Loucy (cell line): ENCODE measurements around the gene PIR.

Experiments
- H2AFZ ChIP-seq: fragments of 200-600 bp; sonication (generic); 2 replicates; pipeline ENCODE4 v1.6.0; 2016; ENCODE audit warnings: antibody characterized with exemption, mild to moderate bottlenecking, low read length, moderate library complexity
- H3F3A ChIP-seq: fragments of 200-600 bp; 2 replicates; pipeline ENCODE4 v1.6.0; 2016; ENCODE audit warnings: antibody characterized with exemption, low read depth, mild to moderate bottlenecking
- H3K27me3 ChIP-seq: fragments of 200-600 bp; sonication (generic); 2 replicates; pipeline ENCODE4 v1.6.1; 2014; ENCODE audit warnings: low read length, mild to moderate bottlenecking; ENCODE audit not compliant: insufficient read depth, poor library complexity, severe bottlenecking
- H3K36me3 ChIP-seq: fragments of 200-600 bp; sonication (generic); 2 replicates; pipeline ENCODE4 v1.6.1; 2016; ENCODE audit warnings: low read length; ENCODE audit not compliant: insufficient read depth
- H3K4me1 ChIP-seq: fragments of 200-600 bp; sonication (generic); 2 replicates; pipeline ENCODE4 v1.5.1; 2014; ENCODE audit warnings: low read length, mild to moderate bottlenecking; ENCODE audit not compliant: insufficient read depth, poor library complexity, severe bottlenecking
- H3K4me2 ChIP-seq: fragments of 200-600 bp; sonication (generic); 2 replicates; pipeline ENCODE4 v1.6.0; 2014; ENCODE audit warnings: antibody characterized with exemption, low read length, low read depth, mild to moderate bottlenecking; ENCODE audit not compliant: poor library complexity, severe bottlenecking
- H3K4me3 ChIP-seq: fragments of 200-600 bp; sonication (generic); 2 replicates; pipeline ENCODE4 v1.5.1; 2014; ENCODE audit warnings: low read length, mild to moderate bottlenecking, mixed read lengths; ENCODE audit not compliant: poor library complexity, severe bottlenecking
- H3K79me2 ChIP-seq: fragments of 200-600 bp; sonication (generic); 2 replicates; pipeline ENCODE4 v1.6.1; 2014; ENCODE audit warnings: low read length; ENCODE audit not compliant: insufficient read depth
- H3K9ac ChIP-seq: fragments of 200-600 bp; sonication (generic); 2 replicates; pipeline ENCODE4 v1.6.0; 2014; ENCODE audit warnings: mild to moderate bottlenecking, low read depth, low read length, moderate library complexity; ENCODE audit not compliant: poor library complexity, severe bottlenecking
- H3K9me2 ChIP-seq: fragments of 200-600 bp; sonication (generic); replicated peaks from 2 replicates; pipeline ENCODE4 v1.6.1; 2016; ENCODE audit warnings: low read depth, low read length, mixed read lengths
- H3K9me3 ChIP-seq: fragments of 200-600 bp; sonication (generic); 2 replicates; pipeline ENCODE4 v1.6.1; 2014; ENCODE audit warnings: mild to moderate bottlenecking, antibody characterized with exemption, low read length, low read depth; ENCODE audit not compliant: insufficient read depth
- H4K20me1 ChIP-seq: fragments of 200-600 bp; sonication (generic); 2 replicates; pipeline ENCODE4 v1.6.0; 2014; ENCODE audit warnings: antibody characterized with exemption, low read length, mild to moderate bottlenecking; ENCODE audit not compliant: insufficient read depth, poor library complexity, severe bottlenecking
- EZH2phosphoT487 ChIP-seq: fragments of 200-600 bp; IDR thresholded peaks from 2 replicates; pipeline ENCODE4 v1.6.1; 2018; ENCODE audit warnings: antibody characterized with exemption, mild to moderate bottlenecking, moderate library complexity, borderline replicate concordance
- TF ChIP-seq, protein P1 (sequence below): fragments of 200-600 bp; sonication (generic); conservative IDR thresholded peaks from 2 replicates; pipeline ENCODE4 v1.5.1; 2014; ENCODE audit warnings: mild to moderate bottlenecking, antibody characterized with exemption, low read length

The PIR gene

DNA sequence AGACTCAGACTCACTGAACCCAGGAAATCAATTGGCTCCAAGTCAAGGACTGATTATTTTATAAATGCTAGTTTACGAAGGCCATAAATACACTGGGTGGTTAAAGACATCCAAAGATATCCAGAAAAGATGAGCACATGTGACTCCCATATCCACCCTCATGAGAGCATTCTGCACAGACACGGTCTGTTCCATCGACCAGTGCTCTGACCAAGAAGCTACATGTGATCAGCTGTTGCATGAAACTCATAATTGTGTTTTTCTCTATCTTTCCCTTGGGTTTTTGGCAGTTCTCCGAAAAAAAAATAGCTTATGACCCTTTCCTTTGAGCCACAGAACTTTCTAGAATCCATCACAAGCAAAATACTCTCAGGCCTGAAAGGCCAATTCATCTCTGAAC is 2.7 kb upstream of the PIR start:
- Histone ChIP-seq H3K79me2 (no peaks in the 10 kb centered on the region), H3K4me2 (no peak overlapping the region), H3K4me1 (no peaks in the 10 kb centered on the region), H3K27me3 (no peaks in the 10 kb centered on the region), H3K36me3 (no peaks in the 10 kb centered on the region), H4K20me1 (no peaks in the 10 kb centered on the region), H3K4me3 (no peak overlapping the region), H3K9me2 (no peaks in the 10 kb centered on the region), H3K9me3 (no peaks in the 10 kb centered on the region), H3F3A (no peaks in the 10 kb centered on the region), H3K9ac (no peak overlapping the region), H2AFZ (no peak overlapping the region)
- TF ChIP-seq EZH2phosphoT487: no peak
- TF ChIP-seq, protein P1, sequence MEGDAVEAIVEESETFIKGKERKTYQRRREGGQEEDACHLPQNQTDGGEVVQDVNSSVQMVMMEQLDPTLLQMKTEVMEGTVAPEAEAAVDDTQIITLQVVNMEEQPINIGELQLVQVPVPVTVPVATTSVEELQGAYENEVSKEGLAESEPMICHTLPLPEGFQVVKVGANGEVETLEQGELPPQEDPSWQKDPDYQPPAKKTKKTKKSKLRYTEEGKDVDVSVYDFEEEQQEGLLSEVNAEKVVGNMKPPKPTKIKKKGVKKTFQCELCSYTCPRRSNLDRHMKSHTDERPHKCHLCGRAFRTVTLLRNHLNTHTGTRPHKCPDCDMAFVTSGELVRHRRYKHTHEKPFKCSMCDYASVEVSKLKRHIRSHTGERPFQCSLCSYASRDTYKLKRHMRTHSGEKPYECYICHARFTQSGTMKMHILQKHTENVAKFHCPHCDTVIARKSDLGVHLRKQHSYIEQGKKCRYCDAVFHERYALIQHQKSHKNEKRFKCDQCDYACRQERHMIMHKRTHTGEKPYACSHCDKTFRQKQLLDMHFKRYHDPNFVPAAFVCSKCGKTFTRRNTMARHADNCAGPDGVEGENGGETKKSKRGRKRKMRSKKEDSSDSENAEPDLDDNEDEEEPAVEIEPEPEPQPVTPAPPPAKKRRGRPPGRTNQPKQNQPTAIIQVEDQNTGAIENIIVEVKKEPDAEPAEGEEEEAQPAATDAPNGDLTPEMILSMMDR: no peak

DNA sequence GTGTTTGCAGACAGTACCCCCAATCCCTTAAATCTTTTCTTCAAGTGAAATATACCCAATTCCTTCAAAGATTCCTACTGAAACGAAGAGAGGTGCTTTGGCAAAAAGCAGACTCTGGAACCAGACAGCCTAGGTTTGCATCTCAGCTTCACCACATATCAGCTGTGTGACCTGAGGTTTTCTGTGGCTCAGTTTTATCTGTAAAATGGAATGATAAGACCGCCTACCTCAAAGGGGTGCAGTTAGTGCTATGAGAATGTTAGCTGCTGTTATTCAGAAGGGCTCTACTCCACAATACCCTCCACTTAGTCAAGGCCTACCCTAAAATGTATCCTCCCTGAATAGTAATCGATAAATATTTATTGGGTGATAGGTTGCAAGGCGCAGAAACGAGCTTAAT is 664 bp downstream of the PIR start:
- Histone ChIP-seq H3K79me2 (no peaks in the 10 kb centered on the region), H3K4me3 (peak overlapping the region; percentile 79), H3K4me1 (no peaks in the 10 kb centered on the region), H3K9me3 (no peaks in the 10 kb centered on the region), H3K9me2 (no peaks in the 10 kb centered on the region), H3K4me2 (peak overlapping the region; percentile 75), H3K36me3 (no peaks in the 10 kb centered on the region), H4K20me1 (no peaks in the 10 kb centered on the region), H3K9ac (peak overlapping the region; percentile 67), H2AFZ (peak overlapping the region; percentile 84; the same call in 1 of the 2 replicates), H3K27me3 (no peaks in the 10 kb centered on the region), H3F3A (no peaks in the 10 kb centered on the region)
- no peak for TF ChIP-seq EZH2phosphoT487
- TF ChIP-seq, protein P1: no peak

GRCh38 chrX:15483891-15484290 is 9.2 kb downstream of the PIR start:
- Histone ChIP-seq H3K4me1 (no peaks in the 10 kb centered on the region), H3F3A (no peaks in the 10 kb centered on the region), H4K20me1 (no peaks in the 10 kb centered on the region), H3K9me3 (no peaks in the 10 kb centered on the region), H3K79me2 (no peaks in the 10 kb centered on the region), H2AFZ (no peak overlapping the region), H3K36me3 (no peaks in the 10 kb centered on the region), H3K9me2 (no peaks in the 10 kb centered on the region), H3K4me3 (no peak overlapping the region), H3K4me2 (no peak overlapping the region), H3K27me3 (no peaks in the 10 kb centered on the region), H3K9ac (no peak overlapping the region)
- TF ChIP-seq, protein P1: no peak
- no peak for TF ChIP-seq EZH2phosphoT487
